Measurements from ENCODE around the gene APBB2.
A peak's percentile ranks its signal among the peaks of the same experiment; 100 is the strongest.

APBB2 gene

DNA sequence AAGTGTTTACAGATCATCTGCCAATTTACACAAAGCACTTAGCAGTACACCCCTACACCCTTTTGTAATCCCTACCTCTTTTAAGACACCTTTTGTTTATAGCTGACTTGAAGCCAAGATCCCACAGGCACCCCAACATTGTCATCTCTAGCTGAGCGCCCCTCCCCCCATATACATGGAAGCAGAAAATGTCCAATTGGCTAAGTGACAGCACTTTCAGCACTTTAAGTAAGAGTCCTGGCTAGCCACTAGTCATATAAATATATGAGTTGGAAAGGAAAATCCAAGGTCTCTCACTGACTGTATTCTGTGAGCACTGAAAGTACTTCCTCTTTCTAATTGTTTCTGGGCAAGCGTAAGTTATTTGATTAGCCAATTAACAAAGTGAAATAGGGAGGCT, 356.4 kb downstream of the APBB2 start:
- CTCF ChIA-PET: interaction anchor here (1.0 to 2.0 kb wide), 2 partner anchors 17 to 33 kb away, joined by 3 to 7 read pairs; no protein-coding TSS in a partner anchor

DNA sequence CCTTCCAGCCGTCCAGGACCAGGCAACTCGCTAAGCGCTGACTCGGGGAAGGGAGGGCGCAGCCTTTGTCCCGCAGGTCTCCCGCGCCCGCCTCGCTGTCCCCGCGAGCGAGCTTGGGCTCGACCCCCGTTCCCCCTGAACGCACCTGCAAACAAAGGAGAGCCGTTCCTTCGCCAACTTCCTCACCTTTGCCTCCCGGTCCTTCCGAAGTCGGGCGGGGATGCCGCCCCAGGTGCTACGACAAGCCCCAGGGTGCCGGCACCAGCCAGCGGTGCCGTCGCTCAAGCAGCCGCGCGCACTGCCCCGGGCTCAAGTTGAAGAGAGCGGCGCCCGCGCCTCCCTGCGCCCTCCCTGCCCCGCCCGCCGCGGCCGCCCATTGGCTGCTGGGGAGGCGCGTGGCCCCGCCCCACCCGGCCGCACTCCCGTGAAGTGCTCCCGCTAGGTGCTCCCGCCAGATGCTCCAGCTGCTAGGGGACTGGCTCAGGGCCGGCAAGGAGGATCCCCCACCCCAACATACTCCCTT, 357.4 kb downstream of the APBB2 start:
- CTCF ChIA-PET: interaction anchor here (2.0 to 3.1 kb wide), 2 partner anchors 16 kb away, joined by 7 to 24 read pairs; no protein-coding TSS in a partner anchor
- TF ChIP-seq, protein P1, sequence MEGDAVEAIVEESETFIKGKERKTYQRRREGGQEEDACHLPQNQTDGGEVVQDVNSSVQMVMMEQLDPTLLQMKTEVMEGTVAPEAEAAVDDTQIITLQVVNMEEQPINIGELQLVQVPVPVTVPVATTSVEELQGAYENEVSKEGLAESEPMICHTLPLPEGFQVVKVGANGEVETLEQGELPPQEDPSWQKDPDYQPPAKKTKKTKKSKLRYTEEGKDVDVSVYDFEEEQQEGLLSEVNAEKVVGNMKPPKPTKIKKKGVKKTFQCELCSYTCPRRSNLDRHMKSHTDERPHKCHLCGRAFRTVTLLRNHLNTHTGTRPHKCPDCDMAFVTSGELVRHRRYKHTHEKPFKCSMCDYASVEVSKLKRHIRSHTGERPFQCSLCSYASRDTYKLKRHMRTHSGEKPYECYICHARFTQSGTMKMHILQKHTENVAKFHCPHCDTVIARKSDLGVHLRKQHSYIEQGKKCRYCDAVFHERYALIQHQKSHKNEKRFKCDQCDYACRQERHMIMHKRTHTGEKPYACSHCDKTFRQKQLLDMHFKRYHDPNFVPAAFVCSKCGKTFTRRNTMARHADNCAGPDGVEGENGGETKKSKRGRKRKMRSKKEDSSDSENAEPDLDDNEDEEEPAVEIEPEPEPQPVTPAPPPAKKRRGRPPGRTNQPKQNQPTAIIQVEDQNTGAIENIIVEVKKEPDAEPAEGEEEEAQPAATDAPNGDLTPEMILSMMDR (IDR thresholded peaks at IDR 0.05; ENCODE audit: insufficient read depth, low read length, missing control alignments): no peak
- peak overlapping the region; percentile 48 for H3K4me3 ChIP-seq (ENCODE audit: low read depth, low read length)
- DNase-seq (ENCODE audit: low read depth, low spot score): no peak
- POLR2A ChIA-PET: no interaction called here

More for the DNA sequence above, 356.4 kb downstream of the APBB2 start:
- TF ChIP-seq, protein P1 (IDR thresholded peaks at IDR 0.05; ENCODE audit: insufficient read depth, low read length, missing control alignments): no peak
- DNase-seq (ENCODE audit: low read depth, low spot score): no peak
- H3K4me3 ChIP-seq (ENCODE audit: low read depth, low read length): no peak overlapping the region
- POLR2A ChIA-PET: no interaction called here

DNA sequence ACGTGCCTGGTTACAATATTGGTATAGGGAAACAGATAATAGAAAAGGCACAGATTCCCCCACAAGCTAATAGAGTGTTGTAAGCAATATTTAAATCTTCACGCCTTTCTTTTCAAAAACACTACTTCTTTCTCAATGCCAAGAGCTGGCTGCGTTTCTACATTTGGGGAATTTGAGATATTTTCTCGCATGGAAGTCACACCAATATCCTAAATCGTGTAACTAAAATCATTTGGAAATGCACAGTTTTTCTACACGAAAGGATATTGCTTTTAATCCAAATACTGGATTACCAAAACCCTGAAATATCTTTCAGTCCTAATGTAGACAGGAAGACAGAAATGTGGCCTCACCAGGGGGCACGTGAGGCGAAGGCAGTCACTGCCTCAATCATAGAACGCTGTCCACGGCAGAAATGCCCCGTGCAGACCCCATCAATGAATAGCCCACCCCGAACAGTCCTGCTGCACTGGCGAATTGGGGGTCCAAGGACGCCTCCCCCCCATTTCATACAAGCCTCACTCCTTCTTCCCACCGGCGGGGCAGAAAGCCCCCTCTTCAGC, 358.0 kb downstream of the APBB2 start:
- ChIA-PET CTCF (interaction anchor here (1.0 to 3.1 kb wide), 3 partner anchors 13 to 41 kb away, joined by 3 to 24 read pairs (median 10); no protein-coding TSS in a partner anchor), POLR2A (no interaction called here)
- TF ChIP-seq, protein P1 (IDR thresholded peaks at IDR 0.05; ENCODE audit: insufficient read depth, low read length, missing control alignments): no peak
- no peak for DNase-seq (ENCODE audit: low read depth, low spot score)
- peak overlapping the region; percentile 48; the same call in 1 of the 2 replicates for H3K4me3 ChIP-seq (ENCODE audit: low read depth, low read length)

DNA sequence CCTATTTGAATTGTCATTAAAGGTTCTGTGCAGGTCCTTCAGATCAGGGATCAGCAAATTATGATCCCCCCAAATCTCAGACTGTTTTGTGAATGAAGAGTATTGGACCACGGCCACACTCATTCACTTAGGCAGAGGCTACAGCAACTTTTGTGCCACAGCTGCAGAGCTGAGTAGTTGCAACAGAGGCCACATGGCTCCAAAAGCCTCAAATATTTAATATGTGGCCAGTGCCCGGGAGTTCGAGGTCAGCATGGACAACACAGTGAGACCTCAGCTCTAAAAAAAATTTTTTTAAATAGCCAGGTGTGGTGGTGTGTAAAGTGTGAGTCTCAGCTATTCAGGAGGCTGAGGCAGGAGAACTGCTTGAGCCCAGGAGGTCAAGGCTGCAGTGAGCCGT, 363.8 kb downstream of the APBB2 start:
- ChIA-PET POLR2A (no interaction called here), CTCF (interaction anchor here (1.0 kb wide), 1 partner anchor 10 kb away, joined by 3 read pairs; no protein-coding TSS in a partner anchor)
- no peak overlapping the region for H3K4me3 ChIP-seq (ENCODE audit: low read depth, low read length)
- TF ChIP-seq, protein P1 (IDR thresholded peaks at IDR 0.05; ENCODE audit: insufficient read depth, low read length, missing control alignments): no peak
- DNase-seq (ENCODE audit: low read depth, low spot score): no peak

DNA sequence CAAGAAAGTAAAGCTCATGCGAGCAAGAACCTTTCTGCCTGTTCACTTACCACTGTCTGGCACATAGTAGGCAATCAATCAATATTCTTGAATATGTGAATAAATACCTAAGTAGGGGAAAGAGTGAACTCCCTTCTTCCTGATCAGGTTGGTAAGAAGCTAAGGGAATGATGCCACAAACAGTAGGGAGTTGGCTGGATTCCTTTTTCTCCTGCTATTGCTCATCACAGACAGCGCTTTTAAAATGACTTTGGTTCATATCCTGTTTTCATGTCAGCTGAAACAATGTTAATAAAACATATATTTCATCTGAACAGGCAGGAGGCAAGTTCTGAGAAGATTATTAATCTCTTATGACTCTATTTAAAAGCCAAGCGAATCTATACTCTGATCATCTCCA, 365.4 kb downstream of the APBB2 start:
- DNase-seq (ENCODE audit: low read depth, low spot score): no peak
- ChIA-PET CTCF (interaction anchor here (1.0 to 2.0 kb wide), 4 partner anchors 8 to 76 kb away, joined by 3 to 10 read pairs (median 6); no protein-coding TSS in a partner anchor), POLR2A (interaction anchor here (0.7 kb wide), 1 partner anchor 356 kb away, joined by 4 read pairs; no protein-coding TSS in a partner anchor)
- TF ChIP-seq, protein P1 (IDR thresholded peaks at IDR 0.05; ENCODE audit: insufficient read depth, low read length, missing control alignments): no peak
- no peak overlapping the region for H3K4me3 ChIP-seq (ENCODE audit: low read depth, low read length)

DNA sequence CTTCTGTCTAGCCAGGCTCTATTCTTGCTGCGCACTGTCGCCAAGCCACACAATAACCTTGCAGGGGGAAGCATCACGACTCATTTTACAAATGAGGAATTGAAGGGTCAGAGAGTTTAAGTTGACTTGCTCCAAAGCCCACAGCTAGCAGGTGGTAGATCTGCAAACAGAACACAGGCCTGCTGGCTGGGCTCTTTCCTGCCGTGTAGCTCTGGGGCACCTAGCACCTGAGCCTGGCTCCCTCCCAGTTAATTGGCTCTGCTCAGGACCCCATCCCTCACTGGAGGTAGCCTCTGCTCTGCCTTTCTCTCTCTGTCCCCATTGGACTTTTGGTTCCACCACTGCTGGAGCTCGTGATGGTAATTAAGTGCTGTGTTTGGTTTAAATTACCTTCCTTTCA, 366.1 kb downstream of the APBB2 start:
- ChIA-PET POLR2A (no interaction called here), CTCF (interaction anchor here (1.0 to 2.0 kb wide), 3 partner anchors 17 to 77 kb away, joined by 3 to 9 read pairs (median 3); no protein-coding TSS in a partner anchor)
- TF ChIP-seq, protein P1 (IDR thresholded peaks at IDR 0.05; ENCODE audit: insufficient read depth, low read length, missing control alignments): no peak
- H3K4me3 ChIP-seq (ENCODE audit: low read depth, low read length): no peak overlapping the region
- DNase-seq (ENCODE audit: low read depth, low spot score): no peak
